HFFc6 (cell line): ENCODE measurements around the gene CLN3. TPM values are rescaled to one million over a fixed set of nuclear protein-coding genes. Genes with fewer than 3 reads are reported as not detected.
"Not testable (repeated sequence)": the region's sequence is repeated elsewhere in the genome, so short reads cannot be mapped to it uniquely, and the experiment has no call there.

Experiments
- DNase-seq: peaks from one replicate; pipeline ENCODE4 v3.0.0-alpha.2; 2018
- H3K27ac Mint-ChIP-seq: 2 replicates; pipeline ENCODE4 v1.8.0; 2020; ENCODE audit warnings: mild to moderate bottlenecking, mixed read lengths
- H3K27me3 Mint-ChIP-seq: 2 replicates; pipeline ENCODE4 v1.8.0; 2021; ENCODE audit warnings: mild to moderate bottlenecking, moderate library complexity, mixed read lengths; ENCODE audit not compliant: insufficient read depth
- H3K36me3 Mint-ChIP-seq: 2 replicates; pipeline ENCODE4 v1.8.0; 2021; ENCODE audit warnings: low read depth, mixed read lengths
- H3K4me1 Mint-ChIP-seq: 2 replicates; pipeline ENCODE4 v1.8.0; 2020; ENCODE audit warnings: low read depth, mixed read lengths
- H3K4me3 Mint-ChIP-seq: 2 replicates; pipeline ENCODE4 v1.8.0; 2020; ENCODE audit warnings: mild to moderate bottlenecking, moderate library complexity, mixed read lengths
- H3K9me3 Mint-ChIP-seq: 2 replicates; pipeline ENCODE4 v1.8.0; 2020; ENCODE audit warnings: mild to moderate bottlenecking, mixed read lengths
- CTCF ChIP-seq: fragments of 200-600 bp; sonication (generic); IDR thresholded peaks from 2 replicates; pipeline ENCODE4 v1.5.0; 2021; ENCODE audit warnings: antibody characterized with exemption, mild to moderate bottlenecking
- total RNA-seq, 6 experiments: library from RNA; stranded (reverse); fragmentation: NEBNext Ultra II Directional; extraction: Animal tissue kit (Norgen Biotek cat#: 25700); gene quantifications; 2 replicates in 1 of 6; 3 replicates in 5 of 6; pipeline ENCODE4 v1.2.3, GENCODE V29; 2021

Gene CLN3
- total RNA-seq, 6 experiments from 2014 or later, result 17.7 to 29.3 (median 22.1) TPM

- DNase-seq, result no peak
- TF ChIP-seq CTCF, result no peak
Measured at GRCh38 chr16:28505489-28506137, 13.7 kb upstream of the CLN3 start.

GRCh38 chr16:28504707-28505404 lies 13.0 kb upstream of the CLN3 start:
- no peaks in the 10 kb centered on the region for H3K9me3 Mint-ChIP-seq
- no peak overlapping the region for H3K27ac Mint-ChIP-seq
- DNase-seq, result no peak
- TF ChIP-seq CTCF, result no peak
- H3K36me3 Mint-ChIP-seq, result no peaks in the 10 kb centered on the region
- H3K27me3 Mint-ChIP-seq, result peaks cover 26% of the 10 kb centered on the region
- no peak overlapping the region for H3K4me3 Mint-ChIP-seq
- no peaks in the 10 kb centered on the region for H3K4me1 Mint-ChIP-seq

More at GRCh38 chr16:28505489-28506137, 13.7 kb upstream of the CLN3 start:
- Mint-ChIP-seq H3K27ac (no peak overlapping the region), H3K4me3 (no peak overlapping the region), H3K36me3 (no peaks in the 10 kb centered on the region), H3K27me3 (peaks cover 30% of the 10 kb centered on the region), H3K4me1 (no peaks in the 10 kb centered on the region), H3K9me3 (no peaks in the 10 kb centered on the region)

- Mint-ChIP-seq H3K36me3 (no peaks in the 10 kb centered on the region), H3K4me3 (no peak overlapping the region), H3K27ac (no peak overlapping the region), H3K27me3 (peaks cover 26% of the 10 kb centered on the region), H3K9me3 (no peaks in the 10 kb centered on the region), H3K4me1 (no peaks in the 10 kb centered on the region)
- TF ChIP-seq CTCF, result no peak
- no peak for DNase-seq
Measured at GRCh38 chr16:28503470-28504259, 11.8 kb upstream of the CLN3 start.

- Mint-ChIP-seq H3K4me1 (no peaks in the 10 kb centered on the region), H3K36me3 (no peaks in the 10 kb centered on the region), H3K4me3 (no peak overlapping the region), H3K9me3 (no peaks in the 10 kb centered on the region), H3K27ac (no peak overlapping the region), H3K27me3 (peaks cover 25% of the 10 kb centered on the region)
- no peak for TF ChIP-seq CTCF
- DNase-seq, result no peak
Measured at GRCh38 chr16:28502290-28502689, 10.4 kb upstream of the CLN3 start.

- no peaks in the 10 kb centered on the region for H3K4me1 Mint-ChIP-seq
- H3K27ac Mint-ChIP-seq, result no peak overlapping the region
- peaks cover 26% of the 10 kb centered on the region for H3K27me3 Mint-ChIP-seq
- no peak for TF ChIP-seq CTCF
- H3K36me3 Mint-ChIP-seq, result no peaks in the 10 kb centered on the region
- no peak for DNase-seq
- H3K4me3 Mint-ChIP-seq, result no peak overlapping the region
- H3K9me3 Mint-ChIP-seq, result no peaks in the 10 kb centered on the region
Measured at GRCh38 chr16:28501258-28502232, 9.7 kb upstream of the CLN3 start.

- not testable (repeated sequence) for H3K36me3 Mint-ChIP-seq, H3K9me3 Mint-ChIP-seq, DNase-seq, H3K4me3 Mint-ChIP-seq, H3K4me1 Mint-ChIP-seq, H3K27ac Mint-ChIP-seq
- H3K27me3 Mint-ChIP-seq, result peaks cover 20% of the 10 kb centered on the region
Measured at GRCh38 chr16:28500476-28501180, 8.8 kb upstream of the CLN3 start.
